HUES64 (cell line): ENCODE data around the gene C1QTNF2.

Source experiments
- H3K27ac ChIP-seq: 2 replicates; pipeline ENCODE4 v1.7.0; 2013; ENCODE audit warnings: low read depth, low read length, inconsistent platforms
- H3K27me3 ChIP-seq: 2 replicates; pipeline ENCODE4 v1.6.1; 2013; ENCODE audit warnings: mild to moderate bottlenecking, low read length; ENCODE audit not compliant: insufficient read depth
- H3K36me3 ChIP-seq: 2 replicates; pipeline ENCODE4 v1.6.1; 2013; ENCODE audit warnings: mild to moderate bottlenecking, low read length; ENCODE audit not compliant: insufficient read depth
- H3K4me1 ChIP-seq: 2 replicates; pipeline ENCODE4 v1.6.1; 2013; ENCODE audit warnings: mild to moderate bottlenecking, low read length, moderate library complexity; ENCODE audit not compliant: insufficient read depth
- H3K4me3 ChIP-seq: 2 replicates; pipeline ENCODE4 v1.5.1; 2013; ENCODE audit warnings: mild to moderate bottlenecking, low read length, moderate library complexity
- H3K9ac ChIP-seq: 2 replicates; pipeline ENCODE4 v1.6.1; 2013; ENCODE audit warnings: mild to moderate bottlenecking, low read depth, low read length
- H3K9me3 ChIP-seq: 2 replicates; pipeline ENCODE4 v1.6.1; 2013; ENCODE audit warnings: low read depth, low read length; ENCODE audit not compliant: insufficient read depth
- WGBS: fragments of 150-250, 120-280 bp; methylation state at CpG from one replicate; pipeline ENCODE4 v1.1.7; 2013; ENCODE audit warnings: missing lambda C conversion rate; 5-methylcytosine and 5-hydroxymethylcytosine counted together

Gene C1QTNF2

GRCh38 chr5:160303690-160304089 is 66.7 kb downstream of the C1QTNF2 start:
- Histone ChIP-seq H3K9me3 (no peaks in the 10 kb centered on the region), H3K36me3 (peaks cover 33% of the 10 kb centered on the region), H3K27me3 (no peaks in the 10 kb centered on the region), H3K9ac (no peak overlapping the region), H3K27ac (no peak overlapping the region), H3K4me3 (no peak overlapping the region), H3K4me1 (0 out of 2 replicates have a peak, but pooled peaks cover 3% of the 10 kb centered on the region)
- 95% methylated on average over 3 of the region's 3 CpGs for WGBS

DNA sequence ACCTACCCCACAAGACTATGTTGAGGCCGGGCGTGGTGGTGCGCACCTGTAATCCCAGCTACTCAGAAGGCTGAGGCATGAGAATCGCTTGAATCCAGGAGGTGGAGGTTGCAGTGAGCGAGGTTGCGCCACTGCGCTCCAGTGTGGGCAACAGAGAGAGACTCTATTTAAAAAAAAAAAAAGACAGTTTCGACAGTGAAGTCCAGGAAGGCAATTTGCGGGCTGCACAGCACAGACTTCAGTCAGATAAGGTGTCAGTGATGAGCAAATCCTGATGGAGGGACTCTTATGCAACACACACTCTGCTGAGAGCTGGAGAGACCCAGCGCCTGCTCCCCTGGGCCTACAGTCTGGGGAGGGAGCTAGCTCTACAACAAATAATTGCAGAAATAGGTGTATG is 72.2 kb downstream of the C1QTNF2 start:
- WGBS: 96% methylated on average over 10 of the region's 10 CpGs
- peaks cover 3% of the 10 kb centered on the region; the same call in 1 of the 2 replicates for H3K36me3 ChIP-seq
- H3K9me3 ChIP-seq: no peaks in the 10 kb centered on the region
- no peak overlapping the region for H3K4me3 ChIP-seq
- no peak overlapping the region; the same call in 1 of the 2 replicates for H3K27ac ChIP-seq
- no peaks in the 10 kb centered on the region for H3K27me3 ChIP-seq
- H3K9ac ChIP-seq: no peak overlapping the region
- H3K4me1 ChIP-seq: peaks cover 16% of the 10 kb centered on the region; the same call in 1 of the 2 replicates

- Histone ChIP-seq H3K27me3 (no peaks in the 10 kb centered on the region), H3K27ac (no peak overlapping the region), H3K9ac (no peak overlapping the region), H3K9me3 (no peaks in the 10 kb centered on the region), H3K4me3 (no peak overlapping the region), H3K4me1 (peaks cover 16% of the 10 kb centered on the region; the same call in 1 of the 2 replicates), H3K36me3 (peaks cover under 1% of the 10 kb centered on the region; the same call in 1 of the 2 replicates)
- WGBS: 86% methylated on average over 5 of the region's 5 CpGs
Measured at GRCh38 chr5:160297776-160298175, 72.7 kb downstream of the C1QTNF2 start.
